HG03457 (cell line): ENCODE results near the gene SLC6A6.
"Not testable (repeated sequence)": the region's sequence is repeated elsewhere in the genome, so short reads cannot be mapped to it uniquely, and the experiment has no call there.

Experiments used
- ATAC-seq: cut with Tn5 transposase; IDR thresholded peaks from one replicate; pipeline ENCODE4 v1.9.1; 2021; ENCODE audit warnings: moderate number of reproducible peaks; ENCODE audit not compliant: unreplicated experiment

Gene SLC6A6

DNA sequence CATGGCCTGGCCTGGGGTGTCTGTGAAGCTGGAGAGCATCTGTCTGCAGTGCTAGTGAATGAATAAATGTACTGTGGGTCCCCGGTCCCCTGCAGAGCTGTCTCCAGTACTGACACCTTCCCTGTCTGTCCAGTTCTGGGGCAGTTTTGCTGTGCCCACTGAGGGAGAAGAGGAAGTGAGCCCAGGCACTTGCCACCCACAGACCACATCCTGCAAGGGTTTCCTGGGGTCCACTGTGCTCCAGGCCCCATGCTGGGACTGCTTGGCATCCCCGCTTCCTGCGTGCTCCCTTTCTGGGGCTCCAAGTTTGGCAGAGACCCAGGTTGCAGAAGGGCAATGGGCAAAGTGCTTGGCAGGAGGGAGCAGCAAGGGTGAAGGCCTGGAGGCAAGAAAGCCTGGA, 4.9 kb upstream of the SLC6A6 start:
- no peak for ATAC-seq

DNA sequence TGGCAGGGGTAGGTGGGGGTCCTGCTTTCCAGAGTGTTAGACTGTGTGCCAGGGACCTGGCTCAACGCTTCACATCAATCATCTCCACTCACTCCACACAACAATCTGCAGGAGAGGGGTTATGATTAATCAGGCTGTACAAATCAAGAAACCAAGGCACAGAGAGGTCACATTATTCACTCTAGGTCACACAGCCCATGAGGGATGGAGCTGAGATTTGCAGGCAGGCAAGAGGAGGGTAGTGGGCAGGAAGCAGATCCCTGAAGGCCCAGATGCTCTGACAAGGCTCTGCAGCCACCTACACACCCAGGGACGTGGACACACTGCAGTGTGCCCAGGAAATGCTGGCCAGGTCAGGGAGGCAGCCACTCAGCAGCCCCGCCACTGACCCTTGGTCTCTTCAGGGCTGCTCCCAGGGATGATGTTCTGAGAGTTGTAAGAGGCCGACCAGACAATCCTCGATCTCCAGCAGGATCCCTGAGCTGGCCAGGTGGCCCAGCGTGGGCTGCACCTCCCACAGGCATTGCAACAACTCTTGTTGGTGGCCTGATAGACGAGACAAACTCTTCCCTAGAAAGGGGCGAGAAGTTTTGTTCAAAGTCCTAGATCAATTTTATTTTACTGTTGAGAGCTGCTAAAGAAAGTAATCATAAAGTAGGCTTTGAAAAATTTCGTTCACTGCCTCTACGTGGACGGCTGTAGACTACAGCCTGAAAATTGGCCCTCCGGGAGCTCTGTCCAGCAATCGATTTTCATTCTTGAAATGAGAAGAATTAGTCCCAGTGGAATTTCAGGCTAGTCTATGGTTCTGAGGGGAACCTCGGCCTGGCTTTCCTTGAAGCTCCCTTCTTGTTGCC, 4.2 kb upstream of the SLC6A6 start:
- no peak for ATAC-seq

DNA sequence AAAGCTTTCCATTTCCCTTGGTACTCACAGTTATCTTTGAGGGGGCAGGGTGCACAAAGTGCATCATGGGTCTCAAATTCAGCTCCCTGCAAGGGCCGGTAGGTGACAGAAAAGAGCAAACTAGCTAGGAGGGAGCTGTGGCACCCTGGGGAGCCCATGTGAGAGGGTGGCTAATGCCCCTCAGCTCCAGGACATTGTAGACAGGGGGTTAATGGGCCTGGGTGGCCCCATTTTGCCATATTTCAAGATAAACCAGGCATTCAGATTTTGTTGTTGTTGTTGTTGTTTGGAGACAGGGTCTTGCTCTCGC, 3.7 kb upstream of the SLC6A6 start:
- ATAC-seq: no peak

DNA sequence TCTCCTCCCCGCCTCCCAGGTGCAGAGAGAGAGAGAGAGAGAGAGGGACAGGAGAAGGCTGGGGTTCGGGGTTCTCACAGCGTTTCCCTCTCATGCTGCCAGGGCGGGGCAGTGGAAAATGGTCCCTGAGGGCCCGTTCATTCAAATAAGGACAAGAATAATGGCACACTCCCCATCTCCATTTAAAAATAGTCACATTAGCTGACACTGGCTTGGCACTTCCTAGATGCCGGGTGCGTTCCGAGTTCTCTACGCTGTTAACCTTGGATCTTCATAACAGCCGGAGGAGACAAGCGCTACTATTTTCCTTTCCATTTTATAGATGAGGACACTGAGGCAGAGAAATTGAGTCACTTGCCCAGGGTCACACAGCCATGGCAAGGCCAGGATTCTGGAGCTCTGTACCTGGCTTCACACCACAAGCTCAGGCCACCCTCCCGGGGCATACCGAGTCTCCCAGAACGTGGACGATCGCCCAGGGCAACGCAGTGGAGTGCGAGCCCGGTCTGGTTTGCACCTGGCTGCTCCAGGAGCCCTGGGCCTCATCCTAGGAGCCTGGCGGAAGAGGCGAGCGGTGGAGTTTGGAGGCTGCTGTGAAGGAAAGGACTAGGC, 608 bp upstream of the SLC6A6 start:
- no peak for ATAC-seq

DNA sequence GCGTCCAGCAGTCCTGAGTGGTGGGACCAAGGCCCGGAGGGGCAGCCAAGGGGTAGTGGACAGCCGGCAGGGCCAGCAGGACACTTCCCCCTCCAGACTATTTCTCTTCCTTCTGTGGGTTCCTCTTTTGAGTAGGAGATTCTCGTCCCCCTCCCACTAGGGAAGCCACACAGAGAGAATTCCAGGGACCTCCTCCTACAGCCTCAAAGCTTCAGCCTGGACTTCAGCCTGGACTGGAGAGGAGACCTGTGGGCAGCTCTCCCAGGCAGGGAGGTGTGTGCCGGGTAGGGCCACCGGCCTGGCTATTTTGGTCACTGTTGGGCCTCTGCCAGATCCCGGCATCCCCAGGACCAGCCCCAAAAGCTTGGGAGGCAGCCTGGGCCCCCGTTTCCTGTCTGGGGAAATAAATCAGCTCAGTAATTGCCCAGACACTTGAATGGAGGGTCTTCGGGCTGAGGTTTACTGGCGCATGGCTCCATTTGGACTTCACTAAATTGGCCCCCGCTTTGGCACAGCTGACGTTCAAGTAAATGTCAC, 1.3 kb downstream of the SLC6A6 start:
- no peak for ATAC-seq

DNA sequence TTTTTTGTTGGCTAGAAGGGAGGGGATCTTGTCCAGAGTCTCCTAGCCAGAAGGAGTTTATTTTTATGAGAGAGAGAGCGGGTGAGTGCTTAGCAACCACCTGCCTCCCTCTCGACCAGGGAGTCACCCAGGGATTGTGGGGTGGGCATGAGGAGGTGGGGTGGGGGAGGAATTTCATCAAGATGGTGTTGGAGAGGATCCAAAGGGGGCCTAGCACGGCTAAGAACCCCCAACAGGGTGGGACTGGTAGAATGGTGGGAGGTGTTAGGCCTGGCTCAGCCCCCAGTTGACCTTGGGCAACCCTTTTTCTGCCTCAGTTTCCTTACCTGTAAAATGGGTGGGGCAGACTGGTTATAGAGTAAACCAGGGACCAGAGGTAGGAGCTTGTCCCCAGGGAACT, 1.8 kb downstream of the SLC6A6 start:
- ATAC-seq: no peak

DNA sequence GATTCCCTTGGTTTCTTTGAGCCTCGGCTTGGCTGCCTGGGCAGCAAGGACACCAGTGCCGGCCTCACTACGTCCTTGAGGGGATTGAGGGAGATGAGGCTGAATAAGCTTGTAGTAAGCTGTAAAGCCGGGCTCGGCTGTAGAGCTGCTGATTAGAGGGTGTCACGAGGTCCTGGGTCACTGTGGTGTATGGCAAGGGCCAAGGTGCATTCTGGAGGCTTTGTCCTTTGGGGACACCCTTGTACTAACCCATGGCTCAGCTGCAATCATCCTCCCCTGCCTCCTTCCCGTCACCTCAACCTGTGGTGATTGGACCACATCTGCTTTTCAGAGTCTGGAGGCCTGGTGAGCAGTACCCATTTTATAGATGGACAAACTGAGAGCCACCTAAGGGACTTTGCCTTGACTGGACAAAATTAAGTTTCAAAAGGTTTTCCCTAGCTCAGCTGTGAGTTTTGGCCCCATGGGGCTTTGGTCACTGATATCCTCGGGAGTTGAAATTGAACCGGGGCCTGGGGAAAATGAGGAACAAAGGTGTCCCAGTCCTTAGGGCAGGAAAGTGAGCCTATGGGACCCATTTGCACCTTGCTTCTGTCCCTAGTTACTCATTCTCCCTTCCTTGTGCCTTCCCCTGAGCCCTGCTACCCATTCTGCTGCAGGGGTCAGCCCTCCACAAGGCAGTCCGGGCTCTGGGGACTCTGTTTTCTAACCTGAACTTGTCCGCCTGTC, 2.4 kb downstream of the SLC6A6 start:
- no peak for ATAC-seq

DNA sequence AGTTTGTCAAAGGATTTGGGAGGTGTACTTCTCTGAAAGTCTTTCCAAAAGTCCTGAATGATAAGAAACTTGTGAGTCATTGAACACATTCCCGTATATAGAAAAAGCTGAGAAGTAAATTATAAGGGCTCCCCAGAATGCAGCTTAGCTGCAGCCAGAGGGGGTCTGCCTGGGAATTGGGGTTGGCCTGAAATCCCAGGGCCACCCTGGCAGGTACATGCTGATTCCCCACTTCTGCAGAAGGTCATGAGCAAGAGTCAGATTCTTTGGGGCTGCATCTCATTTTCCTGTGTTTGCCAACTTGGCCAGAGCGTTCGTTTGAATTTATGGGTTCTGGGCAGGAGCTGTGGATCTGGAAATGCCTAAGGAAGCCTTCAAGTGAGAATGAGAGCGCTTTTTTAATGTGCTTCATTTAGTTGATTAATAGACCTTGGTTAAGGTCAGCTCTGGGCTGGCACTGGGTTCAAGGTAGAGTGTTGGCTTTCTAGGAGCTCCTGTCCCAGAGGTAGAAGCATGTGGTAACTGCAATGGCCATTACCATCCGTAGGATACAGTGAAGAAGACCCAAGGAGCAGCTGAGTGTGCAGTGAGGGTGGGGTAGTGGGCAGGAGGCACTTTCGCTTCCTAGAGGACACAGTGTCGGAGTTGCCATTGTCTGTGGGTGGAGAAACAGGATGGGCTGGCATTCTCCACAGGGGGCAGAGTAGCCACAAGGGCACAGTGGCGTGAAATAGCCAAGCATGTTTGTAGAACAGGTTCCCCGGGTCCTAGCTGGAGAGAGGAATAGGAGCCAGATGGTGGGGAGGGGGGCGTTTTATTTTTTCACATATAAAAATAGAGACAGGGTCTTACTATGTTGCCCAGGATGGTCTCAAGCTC, 3.2 kb downstream of the SLC6A6 start:
- ATAC-seq: no peak

DNA sequence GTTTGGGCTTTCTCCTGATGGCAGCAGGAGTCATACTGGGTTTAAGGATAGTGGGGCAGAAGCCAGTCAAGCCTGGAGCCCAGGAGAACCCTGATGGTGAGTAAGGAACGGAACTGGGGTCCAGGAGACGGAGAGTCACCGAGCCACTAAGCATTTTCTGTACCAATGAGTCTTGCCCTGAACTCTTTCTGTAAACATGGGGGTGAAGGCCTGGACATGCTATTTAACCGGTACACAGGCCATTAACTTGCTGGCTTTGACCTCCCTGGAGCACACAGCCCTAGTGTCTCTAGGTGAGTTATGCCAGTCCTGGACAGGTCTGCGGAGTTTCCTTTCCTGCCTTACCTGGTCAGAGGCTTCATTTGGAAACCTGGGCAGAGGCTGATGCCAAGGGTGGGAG, 3.9 kb downstream of the SLC6A6 start:
- no peak for ATAC-seq

DNA sequence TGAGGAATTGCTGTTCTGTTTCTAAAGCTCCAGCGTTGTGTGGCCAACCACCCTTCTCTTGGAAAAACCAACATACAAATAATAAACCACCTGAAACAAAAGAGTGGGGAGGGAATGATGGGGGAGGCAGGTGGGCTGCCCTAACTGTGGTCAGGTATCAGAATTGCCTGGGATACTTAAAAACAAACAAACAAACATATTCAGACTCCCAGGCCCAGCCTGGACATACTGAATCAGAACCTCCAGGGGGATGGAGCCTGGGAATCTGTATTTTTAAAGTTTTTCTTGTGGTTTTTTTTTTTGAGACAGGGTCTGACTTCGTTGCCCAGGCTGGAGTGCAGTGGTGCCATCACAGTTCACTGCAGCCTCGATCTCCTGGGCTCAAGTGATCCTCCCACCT, 4.4 kb downstream of the SLC6A6 start:
- ATAC-seq: no peak

DNA sequence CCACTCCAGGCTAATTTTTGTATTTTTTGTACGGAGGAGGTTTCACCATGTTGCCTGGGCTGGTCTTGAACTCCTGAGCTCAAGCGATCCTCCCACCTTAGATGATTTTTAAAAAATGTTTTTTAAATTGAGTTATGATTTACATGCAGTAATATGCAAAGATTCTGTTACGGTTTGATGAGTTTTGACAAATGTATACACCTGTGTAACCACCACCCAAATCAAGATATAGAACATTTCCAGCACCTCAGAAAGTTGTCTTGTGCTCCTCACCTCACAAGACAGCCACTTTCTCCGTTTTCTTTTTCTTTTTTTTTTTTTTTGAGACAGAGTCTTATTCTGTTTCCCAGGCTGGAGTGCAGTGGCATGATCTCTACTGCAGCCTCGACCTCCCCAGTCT, 4.8 kb downstream of the SLC6A6 start:
- ATAC-seq: no peak

DNA sequence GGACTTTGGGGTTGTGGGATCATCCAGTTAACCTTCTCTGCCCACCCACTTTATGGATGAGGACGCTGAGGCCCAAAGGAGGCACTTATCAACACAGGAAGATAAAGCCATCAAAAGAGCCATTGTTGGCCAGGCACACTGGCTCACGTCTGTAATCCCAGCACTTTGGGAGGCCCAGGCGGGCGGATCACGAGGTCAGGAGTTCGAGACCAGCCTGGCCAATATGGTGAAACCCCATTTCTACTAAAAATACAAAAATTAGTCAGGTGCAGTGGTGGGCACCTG, 7.3 kb downstream of the SLC6A6 start:
- not testable (repeated sequence) for ATAC-seq

DNA sequence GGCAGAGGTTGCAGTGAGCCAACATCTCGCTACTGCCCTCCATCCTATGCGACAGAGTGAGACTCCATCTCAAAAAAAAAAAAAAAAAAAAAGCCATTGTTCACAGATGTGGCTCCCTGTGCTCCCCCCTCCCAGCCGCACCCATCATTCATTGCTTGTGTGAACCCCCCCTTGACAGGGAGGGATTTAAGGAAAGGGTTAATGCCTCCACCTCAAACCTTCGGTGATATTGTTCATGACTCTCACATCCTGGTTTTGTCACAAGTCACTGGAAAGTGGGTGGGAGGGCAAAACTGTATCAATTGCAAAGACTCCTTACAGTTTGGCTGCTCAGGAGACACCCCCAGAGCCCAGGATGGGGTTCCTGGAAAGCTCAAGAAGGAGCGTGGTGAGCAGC, 7.7 kb downstream of the SLC6A6 start:
- no peak for ATAC-seq

DNA sequence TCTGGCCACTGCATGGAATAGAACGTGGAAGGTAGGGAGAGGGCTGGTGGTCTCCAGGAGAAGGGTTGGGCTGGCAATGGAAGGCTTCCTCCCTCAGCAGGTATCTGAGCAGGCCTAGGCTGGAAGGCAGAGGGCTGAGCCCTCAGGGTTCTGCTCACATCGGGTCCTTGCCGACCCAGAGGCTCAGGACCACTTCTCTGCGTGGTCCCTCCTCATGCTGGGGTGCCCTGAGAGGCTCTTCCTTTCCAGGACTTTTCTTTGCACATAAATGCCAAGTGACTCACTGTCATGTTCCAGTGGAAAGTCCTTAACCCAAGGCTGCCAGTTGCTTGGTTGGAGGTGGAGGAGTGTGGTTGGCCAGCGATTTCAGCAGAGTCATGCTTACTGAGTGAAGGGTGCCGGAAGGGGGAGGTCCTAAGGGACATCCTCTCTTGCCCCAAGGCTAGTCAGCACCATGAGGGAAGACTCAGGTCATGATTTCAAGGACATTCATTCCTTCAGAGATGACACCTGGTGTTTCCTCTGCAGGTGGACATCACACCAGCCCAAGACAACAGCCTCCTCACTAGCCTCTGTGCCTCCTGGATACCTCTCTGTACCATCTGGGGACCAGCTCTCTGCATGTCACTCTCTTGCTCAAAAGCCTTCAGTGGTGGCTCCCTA, 8.2 kb downstream of the SLC6A6 start:
- ATAC-seq: no peak

DNA sequence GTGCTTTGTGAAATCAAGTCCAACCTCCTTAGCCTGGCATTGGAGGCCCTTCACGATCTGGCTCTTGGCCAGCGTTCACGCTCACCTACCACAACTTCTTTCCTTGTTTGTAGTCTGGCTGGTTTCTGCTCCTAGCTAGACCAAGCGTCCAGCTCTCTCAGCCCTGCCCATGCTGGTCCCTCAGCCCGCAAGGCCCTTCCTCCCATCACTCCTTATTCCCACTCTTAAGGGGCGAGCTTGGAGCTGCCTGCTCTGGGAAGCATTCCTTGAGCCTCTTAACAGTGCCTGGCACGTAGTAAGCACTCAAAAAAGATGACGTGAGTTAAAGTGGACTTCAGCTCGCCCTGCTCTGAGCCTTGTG, 8.7 kb downstream of the SLC6A6 start:
- ATAC-seq: no peak

DNA sequence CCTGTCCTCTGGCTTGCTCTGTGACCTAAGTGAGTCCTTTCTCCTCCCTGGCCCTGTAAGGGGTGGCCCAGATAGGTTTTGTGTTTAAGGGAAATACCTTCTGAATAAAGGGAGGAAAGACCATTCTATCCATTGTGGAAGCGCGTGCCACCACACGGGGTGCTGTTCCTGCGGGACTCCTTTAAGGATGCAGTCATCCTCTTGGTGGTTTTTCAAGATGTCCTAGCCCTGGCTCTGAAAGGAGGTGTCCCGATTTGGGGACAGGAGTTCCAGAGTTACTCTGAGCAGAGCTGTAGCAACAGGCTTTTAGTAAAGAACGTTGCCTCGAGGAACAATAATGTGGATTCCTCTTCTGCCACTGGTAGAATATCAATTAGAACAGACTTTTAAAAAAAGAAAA, 9.6 kb downstream of the SLC6A6 start:
- no peak for ATAC-seq

DNA sequence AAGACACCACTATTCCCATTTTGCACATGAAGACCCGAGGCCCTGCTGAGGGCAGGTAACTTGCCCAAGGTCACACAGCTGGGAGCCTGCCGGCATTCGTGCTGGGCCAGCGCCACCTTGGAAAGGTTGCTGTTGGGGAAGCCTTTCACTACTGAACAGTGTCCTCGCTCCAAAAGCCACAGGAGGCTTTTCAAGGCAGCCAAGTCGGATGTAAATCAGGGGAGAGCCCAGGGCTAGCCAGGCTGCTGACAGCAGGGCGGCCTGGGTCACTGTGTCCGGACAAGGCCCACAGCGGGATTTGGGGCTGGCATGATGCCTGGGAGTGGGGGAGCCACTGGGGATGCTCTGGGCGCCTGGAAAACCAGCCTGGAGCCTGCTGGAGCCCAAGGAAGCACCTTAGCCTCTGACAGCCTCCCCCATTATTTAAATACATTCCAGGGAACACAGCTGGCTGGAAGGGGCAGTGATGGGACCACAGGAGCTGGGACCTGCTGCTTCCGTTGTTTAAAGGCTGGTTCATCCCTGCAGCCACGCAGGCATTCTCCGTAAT, 10.5 kb downstream of the SLC6A6 start:
- no peak for ATAC-seq

DNA sequence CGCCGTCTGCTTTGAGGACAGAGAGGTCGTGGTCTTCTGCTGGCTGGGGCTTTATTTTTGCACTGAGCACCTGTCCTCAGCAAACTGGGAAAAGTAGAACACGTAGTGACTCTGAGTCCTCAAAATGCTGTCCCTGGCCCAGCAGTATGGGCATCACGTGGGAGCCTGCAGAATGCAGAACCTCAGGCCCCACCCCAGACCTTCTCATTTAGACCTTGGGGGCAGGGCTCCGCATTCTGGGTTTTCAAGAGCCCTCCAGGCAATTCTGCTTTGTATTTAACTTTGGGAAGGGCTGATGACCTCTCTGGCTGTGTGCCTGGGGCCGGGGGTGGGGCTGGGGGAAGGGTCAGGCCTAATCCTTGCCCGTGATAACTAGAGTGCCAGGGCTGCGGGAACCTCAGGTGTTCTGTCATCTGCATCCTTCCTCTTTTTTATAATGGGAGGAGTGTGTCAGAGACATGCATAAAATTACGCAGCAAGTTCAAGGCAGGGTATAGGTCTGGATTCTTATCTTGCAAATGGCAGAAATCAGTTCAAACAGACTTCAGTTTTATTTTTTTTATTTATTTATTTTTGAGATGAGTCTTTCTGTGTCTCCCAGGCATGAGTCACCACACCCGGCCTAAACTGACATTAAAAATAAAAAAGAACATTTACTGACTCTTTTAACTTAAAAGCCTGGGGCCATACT, 11.1 kb downstream of the SLC6A6 start:
- no peak for ATAC-seq

DNA sequence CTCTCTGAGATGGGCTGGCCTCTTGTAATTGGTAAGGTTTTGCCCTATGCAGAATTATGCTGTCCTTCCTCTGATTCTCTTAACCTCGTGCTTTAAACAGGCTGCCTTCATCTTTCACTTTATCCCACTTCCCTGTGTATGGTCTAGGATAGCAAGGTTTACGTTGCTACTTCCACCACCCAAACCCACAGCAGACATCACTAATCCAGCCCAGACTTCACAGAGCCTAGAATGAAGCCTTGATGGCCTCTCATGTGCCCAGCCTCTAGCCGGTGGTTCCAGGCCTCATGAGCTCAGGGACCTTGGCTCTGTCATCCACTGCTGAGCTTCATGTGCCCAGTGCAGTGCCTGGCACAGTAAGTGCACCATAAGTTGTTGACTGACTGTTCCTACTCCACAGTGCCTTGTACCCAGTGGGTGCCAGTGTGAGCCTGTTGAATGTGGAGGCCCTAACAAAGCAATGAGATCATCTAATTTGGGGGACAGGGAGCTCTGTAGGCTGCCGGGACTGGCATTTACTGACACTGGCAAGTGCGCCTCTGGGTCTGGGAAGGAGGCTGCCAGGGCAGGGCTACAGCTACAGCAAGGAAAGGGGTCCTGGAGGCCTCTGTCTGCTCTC, 12.5 kb downstream of the SLC6A6 start:
- ATAC-seq: no peak
